Lung (tissue), 12 donors: Measurements from ENCODE around the gene ERC2. TPM values are rescaled to one million over a fixed set of nuclear protein-coding genes. Genes with fewer than 3 reads are reported as not detected.

Experiments
- ATAC-seq: fragments of 200-7000 bp; cut with Tn5 transposase; one replicate; pipeline ENCODE4 v1.9.1; 2020; ENCODE audit warnings: moderate number of reproducible peaks; ENCODE audit not compliant: insufficient read depth, low FRiP score
- DNase-seq, 3 donors: peaks; one replicate each; pipeline ENCODE4 v3.0.0-alpha.2; 2013 to 2017
- H3K27ac ChIP-seq, 2 donors: one replicate each; pipeline ENCODE4 v1.5.1; 2013; ENCODE audit warnings: mild to moderate bottlenecking in 2 of 2, moderate library complexity in 2 of 2, control low read depth in 1 of 2, inconsistent platforms in 1 of 2, low read depth in 1 of 2, low read length in 1 of 2
- H3K27me3 ChIP-seq, 3 donors: one replicate each; pipeline ENCODE4 v1.5.1; 2013; ENCODE audit warnings: low read length in 2 of 3; ENCODE audit not compliant: control insufficient read depth in 3 of 3, insufficient read depth in 3 of 3
- H3K36me3 ChIP-seq, 4 donors: one replicate each; pipeline ENCODE4 v1.5.1; 2013; ENCODE audit warnings: low read length in 4 of 4, mild to moderate bottlenecking in 1 of 4, moderate library complexity in 1 of 4; ENCODE audit not compliant: control insufficient read depth in 4 of 4, insufficient read depth in 4 of 4
- H3K4me1 ChIP-seq, 5 donors: one replicate each; pipeline ENCODE4 v1.5.1; 2013; ENCODE audit warnings: low read length in 5 of 5, mild to moderate bottlenecking in 2 of 5, moderate library complexity in 1 of 5; ENCODE audit not compliant: control insufficient read depth in 5 of 5, insufficient read depth in 5 of 5
- H3K4me3 ChIP-seq: one replicate; pipeline ENCODE4 v1.5.1; 2013; ENCODE audit warnings: mild to moderate bottlenecking, control low read depth, moderate library complexity
- H3K9ac ChIP-seq, 2 donors: one replicate each; pipeline ENCODE4 v1.5.1; 2013; ENCODE audit warnings: low read length in 2 of 2, control low read depth in 1 of 2; ENCODE audit not compliant: insufficient read depth in 1 of 2
- H3K9me3 ChIP-seq, 4 donors: one replicate each; pipeline ENCODE4 v1.5.1; 2013; ENCODE audit warnings: low read length in 3 of 4, mild to moderate bottlenecking in 1 of 4, moderate library complexity in 1 of 4; ENCODE audit not compliant: control insufficient read depth in 4 of 4, insufficient read depth in 3 of 4
- CTCF ChIP-seq: IDR thresholded peaks from 2 replicates; pipeline ENCODE4 v1.5.1; 2012; ENCODE audit warnings: mild to moderate bottlenecking; ENCODE audit errors: control extremely low read depth, extremely low read depth
- WGBS, 2 donors: extraction: QIAGEN DNeasy Blood & Tissue Kit; methylation state at CpG; one replicate each; pipeline ENCODE4 v1.1.7; 2013; 5-methylcytosine and 5-hydroxymethylcytosine counted together
- polyA plus RNA-seq, 2 donors: library from polyadenylated mRNA; stranded (reverse); fragments of 200-250 nt; gene quantifications; one replicate each; pipeline ENCODE4 v1.2.1, GENCODE V29; 2013
- total RNA-seq, 2 donors: library from RNA; depleted of rRNA in 1 of 2; stranded (reverse); fragments of >200 nt in 1 of 2; gene quantifications; one replicate each; pipeline ENCODE4 v1.2.1, GENCODE V29; 2014 to 2021
- donor health status: control.
- donor health status: control.
- donor health status: Bipolar disorder and iron deficiency.
- donor health status: healthy.
- donor health status: DM: yes; HTN: yes; CAD: no.

The ERC2 gene
- total and polyA plus RNA-seq, 4 donors: 0.20 to 3.5 (median 0.97) TPM

- Histone ChIP-seq H3K4me1 (no peaks in the 10 kb centered on the region), H3K9ac (no peak overlapping the region), H3K4me3 (no peak overlapping the region), H3K27ac (no peak overlapping the region), H3K27me3 (no peaks in the 10 kb centered on the region), H3K9me3 (peaks cover 0 to 2% (median 0%) of the 10 kb centered on the region in 4 donors), H3K36me3 (no peaks in the 10 kb centered on the region)
- DNase-seq (no peak), ATAC-seq (no peak)
- 91 to 94% methylated on average over 8 of the region's 8 CpGs for WGBS, 2 donors
- TF ChIP-seq CTCF: no peak
Observed at GRCh38 chr3:55608301-55608937, 859.8 kb downstream of the ERC2 start.

GRCh38 chr3:55607844-55608243, 860.4 kb downstream of the ERC2 start:
- H3K27me3 ChIP-seq: no peaks in the 10 kb centered on the region
- no peak overlapping the region for H3K4me3 ChIP-seq
- DNase-seq (no peak), ATAC-seq (no peak)
- WGBS, 2 donors: 90 to 91% methylated on average over 6 of the region's 6 CpGs
- no peak overlapping the region for H3K27ac ChIP-seq
- H3K9me3 ChIP-seq: peaks cover 0 to 2% (median 0%) of the 10 kb centered on the region in 4 donors
- H3K36me3 ChIP-seq: no peaks in the 10 kb centered on the region
- H3K9ac ChIP-seq: no peak overlapping the region
- no peak for TF ChIP-seq CTCF
- H3K4me1 ChIP-seq: no peaks in the 10 kb centered on the region

GRCh38 chr3:55607175-55607574, 861.1 kb downstream of the ERC2 start:
- Histone ChIP-seq H3K4me3 (no peak overlapping the region), H3K27ac (no peak overlapping the region), H3K36me3 (no peaks in the 10 kb centered on the region), H3K9me3 (peaks cover 0 to 2% (median 0%) of the 10 kb centered on the region in 4 donors), H3K27me3 (no peaks in the 10 kb centered on the region), H3K9ac (no peak overlapping the region), H3K4me1 (no peaks in the 10 kb centered on the region)
- DNase-seq (no peak), ATAC-seq (no peak)
- no peak for TF ChIP-seq CTCF
- WGBS, 2 donors: 83 to 93% methylated on average over 5 of the region's 5 CpGs
